Fibroblast of lung (primary cell): ENCODE data around the gene IMPACT. TPM values are rescaled to one million over a fixed set of nuclear protein-coding genes. Genes with fewer than 3 reads are reported as not detected.

Experiments
- DNase-seq, 2 donors: peaks; one replicate each; pipeline versions ENCODE4 v3.0.0 to v3.0.0-alpha.2; 2010; ENCODE audit warnings: low read depth in 2 of 2
- H2AFZ ChIP-seq: 2 replicates; pipeline ENCODE4 v1.5.1; 2012; ENCODE audit warnings: low read length, control low read depth, inconsistent platforms
- H3K27ac ChIP-seq: 2 replicates; pipeline ENCODE4 v1.5.1; 2011; ENCODE audit warnings: low read length, control low read depth; ENCODE audit not compliant: insufficient read depth
- H3K27me3 ChIP-seq: 2 replicates; pipeline ENCODE4 v1.5.1; 2011; ENCODE audit warnings: mild to moderate bottlenecking, low read length; ENCODE audit not compliant: control insufficient read depth, insufficient read depth
- H3K36me3 ChIP-seq: 2 replicates; pipeline ENCODE4 v1.5.1; 2011; ENCODE audit warnings: low read length; ENCODE audit not compliant: control insufficient read depth, insufficient read depth
- H3K4me1 ChIP-seq: 2 replicates; pipeline ENCODE4 v1.5.1; 2011; ENCODE audit warnings: low read length; ENCODE audit not compliant: control insufficient read depth, insufficient read depth; ENCODE audit errors: extremely low read depth
- H3K4me2 ChIP-seq: 2 replicates; pipeline ENCODE4 v1.5.1; 2011; ENCODE audit warnings: low read length, control low read depth; ENCODE audit not compliant: insufficient read depth; ENCODE audit errors: extremely low read depth
- H3K4me3 ChIP-seq, 4 experiments: fragments of 200-600 bp in 1 of 4; sonication (generic) in 1 of 4; replicated peaks in 1 of 4; 2 replicates each; pipeline ENCODE4 v1.5.1; 2011 to 2016; ENCODE audit warnings: low read length in 4 of 4, low read depth in 3 of 4, mild to moderate bottlenecking in 3 of 4, control low read depth in 2 of 4, inconsistent platforms in 1 of 4, mixed read lengths in 1 of 4; ENCODE audit not compliant: insufficient read depth in 1 of 4; ENCODE audit errors: control extremely low read depth in 1 of 4
- H3K79me2 ChIP-seq: 2 replicates; pipeline ENCODE4 v1.5.1; 2012; ENCODE audit warnings: mild to moderate bottlenecking, low read length, inconsistent platforms; ENCODE audit not compliant: control insufficient read depth, insufficient read depth
- H3K9ac ChIP-seq: 2 replicates; pipeline ENCODE4 v1.5.1; 2011; ENCODE audit warnings: mild to moderate bottlenecking, low read length, control low read depth; ENCODE audit not compliant: insufficient read depth
- H3K9me3 ChIP-seq: 2 replicates; pipeline ENCODE4 v1.5.1; 2012; ENCODE audit warnings: low read depth, low read length; ENCODE audit not compliant: control insufficient read depth, insufficient read depth
- H4K20me1 ChIP-seq: 2 replicates; pipeline ENCODE4 v1.5.1; 2011; ENCODE audit warnings: low read length; ENCODE audit not compliant: control insufficient read depth, insufficient read depth; ENCODE audit errors: extremely low read depth
- CTCF ChIP-seq, 2 donors: IDR thresholded peaks in 1 of 2; conservative IDR thresholded peaks in 1 of 2; 1 replicate in 1 of 2; 2 replicates in 1 of 2; pipeline ENCODE4 v1.5.1; 2011 to 2012; ENCODE audit warnings: low read length in 2 of 2, control low read depth in 1 of 2, inconsistent platforms in 1 of 2, low read depth in 1 of 2, mild to moderate bottlenecking in 1 of 2
- EZH2 ChIP-seq: IDR thresholded peaks from 2 replicates; pipeline ENCODE4 v1.5.1; 2012; ENCODE audit warnings: low read length, control low read depth, mild to moderate bottlenecking; ENCODE audit errors: missing control alignments
- polyA plus RNA-seq, 2 donors: library from polyadenylated mRNA; depleted of rRNA in 1 of 2; stranded (reverse) in 1 of 2; unstranded in 1 of 2; fragments of >200 nt; gene quantifications; 2 replicates each; pipeline ENCODE4 v1.2.1, GENCODE V29; 2011 to 2012; ENCODE audit warnings: missing spikeins in 1 of 2
- total RNA-seq: library from RNA; depleted of rRNA; stranded (reverse); fragments of >200 nt; gene quantifications from 2 replicates; pipeline ENCODE4 v1.2.1, GENCODE V29; 2014

IMPACT gene
- total and polyA plus RNA-seq, 2 donors (not counting 1 experiment from before 2014, with no cell fraction given), result 35.7 to 42.8 TPM

GRCh38 chr18:24475926-24476589 is 49.6 kb downstream of the IMPACT start:
- Histone ChIP-seq H3K4me2 (no peak overlapping the region), H3K9ac (no peak overlapping the region), H3K79me2 (no peaks in the 10 kb centered on the region), H3K4me1 (no peaks in the 10 kb centered on the region), H2AFZ (no peak overlapping the region), H3K9me3 (no peaks in the 10 kb centered on the region), H3K36me3 (no peaks in the 10 kb centered on the region), H3K4me3 (no peak overlapping the region), H3K27ac (no peak overlapping the region), H4K20me1 (no peaks in the 10 kb centered on the region), H3K27me3 (no peaks in the 10 kb centered on the region)
- TF ChIP-seq CTCF (conservative IDR thresholded peaks at IDR 0.05 in 1 of 2, IDR thresholded peaks at IDR 0.05 in 1 of 2; ENCODE audit: low read depth in 1 of 2, low read length in 2 of 2) (no peak), EZH2 (no peak)
- DNase-seq, result no peak

- no peaks in the 10 kb centered on the region for H3K36me3 ChIP-seq
- H3K79me2 ChIP-seq, result no peaks in the 10 kb centered on the region
- no peaks in the 10 kb centered on the region for H4K20me1 ChIP-seq
- no peak overlapping the region for H3K27ac ChIP-seq
- no peak for DNase-seq
- no peak overlapping the region for H3K4me2 ChIP-seq
- H3K9ac ChIP-seq, result no peak overlapping the region
- H3K4me3 ChIP-seq, result no peak overlapping the region
- TF ChIP-seq CTCF (conservative IDR thresholded peaks at IDR 0.05 in 1 of 2, IDR thresholded peaks at IDR 0.05 in 1 of 2; ENCODE audit: low read depth in 1 of 2, low read length in 2 of 2), result no peak
- TF ChIP-seq EZH2, result no peak
- H3K27me3 ChIP-seq, result no peaks in the 10 kb centered on the region
- H3K4me1 ChIP-seq, result no peaks in the 10 kb centered on the region
- H2AFZ ChIP-seq, result no peak overlapping the region
- H3K9me3 ChIP-seq, result no peaks in the 10 kb centered on the region
These were observed 52.9 kb downstream of the IMPACT start for GRCh38 chr18:24479371-24479770.

GRCh38 chr18:24482821-24483220 is 56.4 kb downstream of the IMPACT start:
- Histone ChIP-seq H4K20me1 (no peaks in the 10 kb centered on the region), H3K27me3 (peaks cover 7% of the 10 kb centered on the region), H3K9ac (no peak overlapping the region), H2AFZ (no peak overlapping the region), H3K27ac (no peak overlapping the region), H3K9me3 (no peaks in the 10 kb centered on the region), H3K4me2 (no peak overlapping the region), H3K4me1 (no peaks in the 10 kb centered on the region), H3K4me3 (no peak overlapping the region), H3K79me2 (no peaks in the 10 kb centered on the region), H3K36me3 (no peaks in the 10 kb centered on the region)
- TF ChIP-seq EZH2, result no peak
- TF ChIP-seq CTCF (conservative IDR thresholded peaks at IDR 0.05 in 1 of 2, IDR thresholded peaks at IDR 0.05 in 1 of 2; ENCODE audit: low read depth in 1 of 2, low read length in 2 of 2), result no peak
- no peak for DNase-seq
